Stimulated activated naive CD8-positive, alpha-beta T cell treated with anti-CD3 and anti-CD28 coated beads, Interleukin-15, amount 100 ng/mL, for 72 hours (primary cell): Measurements from ENCODE around the gene KCNF1.
A peak's percentile ranks its signal among the peaks of the same experiment; 100 is the strongest.

Experiments used
- ATAC-seq: fragments of 150-1000 bp; cut with Tn5 transposase; 2 replicates; pipeline ENCODE4 v1.10.0; 2021; ENCODE audit warnings: mild to moderate bottlenecking, moderate library complexity
- DNase-seq, 2 donors: peaks; one replicate each; pipeline ENCODE4 v3.0.0; 2021 to 2022
- H3K27ac Mint-ChIP-seq, 2 donors: one replicate each; pipeline ENCODE4 v1.8.0; 2022; ENCODE audit warnings: mild to moderate bottlenecking in 2 of 2, mixed read lengths in 2 of 2, moderate library complexity in 2 of 2
- H3K27me3 Mint-ChIP-seq: one replicate; pipeline ENCODE4 v1.8.0; 2022; ENCODE audit warnings: mixed read lengths
- H3K4me1 Mint-ChIP-seq: one replicate; pipeline ENCODE4 v1.8.0; 2022; ENCODE audit warnings: mild to moderate bottlenecking, mixed read lengths
- H3K4me3 Mint-ChIP-seq, 2 donors: one replicate each; pipeline ENCODE4 v1.8.0; 2022; ENCODE audit warnings: mild to moderate bottlenecking in 2 of 2, mixed read lengths in 2 of 2, moderate library complexity in 1 of 2
- H3K9me3 Mint-ChIP-seq, 2 donors: one replicate each; pipeline ENCODE4 v1.8.0; 2022; ENCODE audit warnings: mixed read lengths in 2 of 2

Gene KCNF1

GRCh38 chr2:10919771-10920621, 8.3 kb downstream of the KCNF1 start:
- Mint-ChIP-seq H3K27ac (peak overlapping the region in 1 of 2 donors; percentile 74), H3K9me3 (no peaks in the 10 kb centered on the region), H3K4me1 (peaks cover 9% of the 10 kb centered on the region), H3K4me3 (no peak overlapping the region), H3K27me3 (peaks cover 46% of the 10 kb centered on the region)
- ATAC-seq (no peak), DNase-seq (no peak)

DNA sequence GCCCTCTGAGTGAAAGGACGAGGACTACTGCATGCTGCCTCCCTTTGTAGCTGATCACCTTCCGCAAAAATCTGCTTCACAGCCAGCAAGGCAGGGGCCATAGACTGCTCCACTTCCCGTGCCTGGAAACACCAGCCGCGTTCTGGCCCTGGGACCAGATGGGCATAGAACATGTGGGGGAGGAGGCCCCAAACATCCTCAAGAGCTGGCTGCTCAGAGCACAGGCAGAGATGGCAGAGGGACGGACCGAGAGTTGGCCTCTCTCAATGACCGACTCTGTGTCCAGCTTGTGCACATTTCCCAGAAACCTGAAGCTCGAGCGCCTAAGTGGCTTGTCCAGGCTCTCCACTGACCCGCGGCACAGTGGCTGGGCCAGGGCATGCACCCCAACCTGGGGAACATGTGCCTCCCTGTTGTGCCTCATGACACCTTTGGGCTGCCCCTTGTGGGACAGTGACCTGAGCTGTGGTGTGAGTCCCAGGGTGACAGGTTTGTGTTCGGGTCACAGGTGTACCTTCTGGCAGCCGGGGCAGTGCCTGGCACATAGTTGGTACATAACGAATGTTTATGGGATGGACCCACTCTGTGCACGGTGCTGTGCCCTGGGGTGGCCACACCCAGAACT, 9.1 kb downstream of the KCNF1 start:
- H3K4me1 Mint-ChIP-seq: peaks cover 9% of the 10 kb centered on the region
- H3K27me3 Mint-ChIP-seq: peaks cover 39% of the 10 kb centered on the region
- no peak for ATAC-seq
- no peak overlapping the region for H3K4me3 Mint-ChIP-seq
- DNase-seq: no peak
- H3K27ac Mint-ChIP-seq: no peak overlapping the region
- H3K9me3 Mint-ChIP-seq: no peaks in the 10 kb centered on the region

- ATAC-seq: no peak
- H3K27ac Mint-ChIP-seq: no peak overlapping the region
- no peak for DNase-seq
- no peaks in the 10 kb centered on the region for H3K9me3 Mint-ChIP-seq
- H3K4me1 Mint-ChIP-seq: peaks cover 9% of the 10 kb centered on the region
- H3K4me3 Mint-ChIP-seq: no peak overlapping the region
- H3K27me3 Mint-ChIP-seq: peaks cover 39% of the 10 kb centered on the region
Observed at GRCh38 chr2:10921525-10921924, 9.8 kb downstream of the KCNF1 start.

- ATAC-seq (no peak), DNase-seq (no peak)
- H3K27ac Mint-ChIP-seq: peak overlapping the region in 1 of 2 donors; percentile 63
- no peak overlapping the region for H3K4me3 Mint-ChIP-seq
- H3K27me3 Mint-ChIP-seq: peaks cover 30% of the 10 kb centered on the region
- peaks cover 9% of the 10 kb centered on the region for H3K4me1 Mint-ChIP-seq
- no peaks in the 10 kb centered on the region for H3K9me3 Mint-ChIP-seq
Observed at GRCh38 chr2:10922307-10923007, 10.7 kb downstream of the KCNF1 start.

GRCh38 chr2:10923008-10923375, 11.3 kb downstream of the KCNF1 start:
- H3K27ac Mint-ChIP-seq: peak overlapping the region in 1 of 2 donors; percentile 63
- no peaks in the 10 kb centered on the region for H3K9me3 Mint-ChIP-seq
- H3K4me3 Mint-ChIP-seq: no peak overlapping the region
- H3K27me3 Mint-ChIP-seq: peaks cover 29% of the 10 kb centered on the region
- no peak for ATAC-seq
- H3K4me1 Mint-ChIP-seq: peaks cover 9% of the 10 kb centered on the region
- no peak for DNase-seq

DNA sequence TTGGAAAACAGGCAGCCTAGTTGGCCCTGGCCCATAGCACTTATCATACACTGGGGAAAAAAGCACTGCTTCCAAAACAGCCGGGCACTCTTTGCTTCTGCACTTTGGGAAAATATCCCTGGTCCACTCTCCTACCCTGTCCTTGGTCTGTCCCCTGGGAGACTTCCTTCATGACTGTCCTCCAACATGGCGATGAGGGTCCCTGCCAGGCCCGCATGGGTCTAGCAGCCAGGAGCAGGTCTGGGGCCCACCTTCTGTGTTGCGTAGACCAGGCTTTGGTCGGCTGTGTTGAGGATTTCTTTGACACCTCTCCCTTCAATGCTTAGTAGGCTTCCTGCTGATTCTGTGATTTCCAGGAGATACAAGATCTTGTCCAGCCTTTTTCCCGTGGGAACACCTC, 12.2 kb downstream of the KCNF1 start:
- no peak for DNase-seq
- ATAC-seq: no peak
- no peak overlapping the region for H3K4me3 Mint-ChIP-seq

GRCh38 chr2:10924441-10924840, 12.7 kb downstream of the KCNF1 start:
- no peak overlapping the region for H3K4me3 Mint-ChIP-seq
- ATAC-seq: no peak
- peaks cover 9% of the 10 kb centered on the region for H3K4me1 Mint-ChIP-seq
- H3K27me3 Mint-ChIP-seq: peaks cover 25% of the 10 kb centered on the region
- H3K27ac Mint-ChIP-seq: no peak overlapping the region
- no peak for DNase-seq
- H3K9me3 Mint-ChIP-seq: no peaks in the 10 kb centered on the region

More for the DNA sequence above, 12.2 kb downstream of the KCNF1 start:
- Mint-ChIP-seq H3K27me3 (peaks cover 24% of the 10 kb centered on the region), H3K4me1 (peaks cover 9% of the 10 kb centered on the region), H3K27ac (no peak overlapping the region), H3K9me3 (no peaks in the 10 kb centered on the region)

DNA sequence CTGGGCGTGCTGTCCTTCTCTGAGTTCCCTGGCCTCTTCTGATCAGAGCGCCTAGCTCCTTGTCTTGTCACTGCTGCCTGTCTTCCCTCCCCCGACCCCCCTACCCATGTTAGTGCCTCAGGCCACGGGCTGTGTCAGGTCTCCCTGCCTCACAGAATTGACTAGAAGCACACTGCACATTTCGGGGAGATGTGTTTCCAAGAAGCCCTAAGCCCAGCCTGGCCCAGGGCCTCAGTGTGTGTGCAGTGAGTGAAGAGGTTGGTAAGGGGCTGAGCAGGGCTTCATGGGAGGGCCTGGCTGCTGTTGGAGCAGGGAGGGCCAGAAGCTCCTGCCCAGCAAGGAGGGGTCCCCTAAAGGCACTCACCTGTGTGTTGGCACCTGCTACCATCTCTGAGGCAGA, 13.1 kb downstream of the KCNF1 start:
- peak; percentile 26 for ATAC-seq

DNA sequence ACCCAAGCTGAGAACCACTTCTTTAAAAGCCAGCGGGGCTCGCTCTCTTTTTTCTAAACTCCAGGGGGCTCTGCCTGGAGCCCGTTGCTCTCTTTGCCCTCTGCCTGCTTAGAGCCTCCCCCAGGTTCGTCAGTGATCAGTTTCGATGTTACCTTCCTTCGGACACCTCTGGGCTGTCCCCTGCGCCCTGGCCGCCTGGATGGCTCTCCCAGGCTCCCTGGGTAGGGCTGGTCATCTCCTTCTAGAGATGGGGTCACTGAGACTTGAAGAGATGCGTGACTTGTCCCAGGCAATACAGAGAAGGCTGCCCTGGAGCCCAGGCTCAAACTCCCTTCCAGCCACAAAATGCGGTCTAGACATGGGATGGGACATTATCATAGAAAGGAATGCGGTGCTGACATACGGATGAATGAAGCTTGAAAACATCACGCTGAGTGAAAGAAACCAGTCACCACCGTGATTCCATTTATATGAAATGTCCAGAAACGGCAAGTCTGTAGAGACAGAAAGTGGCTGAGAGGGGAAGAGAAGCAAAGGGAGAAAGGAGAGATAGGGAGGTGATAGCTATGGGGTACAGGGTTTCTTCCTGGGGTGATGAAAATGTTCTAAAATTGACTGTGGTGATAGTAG, 14.6 kb downstream of the KCNF1 start:
- no peak for DNase-seq
- Mint-ChIP-seq H3K27me3 (peaks cover 29% of the 10 kb centered on the region), H3K4me1 (no peaks in the 10 kb centered on the region), H3K4me3 (no peak overlapping the region), H3K9me3 (no peaks in the 10 kb centered on the region), H3K27ac (no peak overlapping the region)
- no peak for ATAC-seq

More for the DNA sequence above, 13.1 kb downstream of the KCNF1 start:
- no peak overlapping the region for H3K4me3 Mint-ChIP-seq
- no peak overlapping the region for H3K27ac Mint-ChIP-seq
- no peaks in the 10 kb centered on the region for H3K9me3 Mint-ChIP-seq
- H3K4me1 Mint-ChIP-seq: peaks cover 7% of the 10 kb centered on the region
- DNase-seq: no peak
- H3K27me3 Mint-ChIP-seq: peaks cover 27% of the 10 kb centered on the region

- H3K27me3 Mint-ChIP-seq: peaks cover 68% of the 10 kb centered on the region
- no peak for DNase-seq
- H3K4me1 Mint-ChIP-seq: no peaks in the 10 kb centered on the region
- H3K4me3 Mint-ChIP-seq: no peak overlapping the region
- H3K9me3 Mint-ChIP-seq: no peaks in the 10 kb centered on the region
- H3K27ac Mint-ChIP-seq: no peak overlapping the region
- ATAC-seq: no peak
Observed at GRCh38 chr2:10930721-10931516, 19.2 kb downstream of the KCNF1 start.

DNA sequence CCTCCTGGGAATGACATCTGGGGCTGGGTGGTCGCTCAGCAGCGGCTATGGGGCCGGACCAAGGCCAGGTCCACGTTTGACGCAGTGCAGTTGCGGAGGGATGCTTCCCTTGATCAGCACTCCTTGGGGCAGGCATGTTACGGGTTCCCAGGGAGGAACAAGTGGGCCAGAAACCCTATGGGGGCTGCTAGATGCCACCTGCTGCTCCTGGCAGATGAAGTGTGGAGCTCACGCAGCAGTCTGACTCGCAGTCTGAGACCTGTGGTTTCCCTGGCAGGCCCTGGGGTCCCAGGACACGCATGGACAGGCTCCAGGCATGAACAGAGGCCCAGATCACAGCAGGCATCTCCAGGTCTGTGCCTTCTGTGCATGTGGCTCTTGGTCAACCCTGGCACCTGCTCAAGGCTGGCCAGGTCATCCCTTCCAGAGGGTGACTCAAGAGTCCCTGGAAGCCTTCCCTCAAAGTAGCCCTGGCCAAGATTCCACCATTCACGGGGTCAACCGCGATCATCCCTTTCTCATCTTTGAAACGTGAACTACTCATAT, 20.0 kb downstream of the KCNF1 start:
- peaks cover 63% of the 10 kb centered on the region for H3K27me3 Mint-ChIP-seq
- no peak overlapping the region for H3K27ac Mint-ChIP-seq
- DNase-seq (no peak), ATAC-seq (no peak)
- no peaks in the 10 kb centered on the region for H3K9me3 Mint-ChIP-seq
- H3K4me1 Mint-ChIP-seq: no peaks in the 10 kb centered on the region
- no peak overlapping the region for H3K4me3 Mint-ChIP-seq

- Mint-ChIP-seq H3K9me3 (no peaks in the 10 kb centered on the region), H3K4me1 (no peaks in the 10 kb centered on the region), H3K27ac (peak overlapping the region in 1 of 2 donors; percentile 43), H3K4me3 (no peak overlapping the region), H3K27me3 (peaks cover 63% of the 10 kb centered on the region)
- DNase-seq: no peak
- no peak for ATAC-seq
Observed at GRCh38 chr2:10932345-10933151, 20.8 kb downstream of the KCNF1 start.

DNA sequence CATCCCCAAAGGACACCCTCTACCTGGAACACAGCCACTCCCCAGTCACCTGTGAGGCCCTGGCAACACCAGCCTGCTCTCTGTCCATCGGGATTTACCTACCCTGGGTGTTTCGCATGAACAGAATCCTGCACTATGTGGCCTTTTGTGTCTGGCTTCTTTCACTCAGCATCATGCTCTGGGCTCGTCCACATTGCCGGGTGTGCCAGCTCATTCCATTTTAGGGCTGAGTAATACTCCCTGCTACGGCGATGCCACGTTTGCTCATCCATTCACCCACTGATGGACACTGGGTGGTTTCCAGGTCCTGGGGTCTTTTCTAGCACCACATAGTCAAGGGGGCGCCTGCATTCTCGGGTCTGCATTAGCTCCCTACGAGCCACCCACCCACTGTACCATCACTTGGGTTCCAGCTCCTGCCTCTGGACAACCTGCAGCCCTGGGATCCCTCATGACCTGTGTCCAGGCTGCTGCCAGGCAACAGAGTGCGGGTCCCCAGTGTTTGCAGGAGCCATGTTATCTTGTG, 22.0 kb downstream of the KCNF1 start:
- Mint-ChIP-seq H3K4me3 (no peak overlapping the region), H3K27me3 (peaks cover 63% of the 10 kb centered on the region), H3K9me3 (peaks cover under 1 to 3% of the 10 kb centered on the region in 2 donors), H3K27ac (no peak overlapping the region), H3K4me1 (no peaks in the 10 kb centered on the region)
- DNase-seq (no peak), ATAC-seq (no peak)
